ENCODE measurements around the gene PACS2. TPM values are rescaled to one million over a fixed set of nuclear protein-coding genes. Genes with fewer than 3 reads are reported as not detected.
"Not testable (repeated sequence)": the region's sequence is repeated elsewhere in the genome, so short reads cannot be mapped to it uniquely, and the experiment has no call there.

Gene PACS2
- total RNA-seq, 1 experiment from 2014 or later: 43.3 TPM

- Histone ChIP-seq H3K36me3 (ENCODE audit: low read depth) (no peaks in the 10 kb centered on the region), H3F3A (ENCODE audit: insufficient read depth, low read depth) (no peaks in the 10 kb centered on the region; the same call in 1 of the 2 replicates), H3K27me3 (ENCODE audit: insufficient read depth, low read depth) (no peaks in the 10 kb centered on the region), H3K9me3 (ENCODE audit: insufficient read depth, low read depth) (no peaks in the 10 kb centered on the region), H2AFZ (no peak overlapping the region), H3K79me2 (ENCODE audit: low read depth) (peaks cover 25% of the 10 kb centered on the region), H3K4me1 (replicated peaks; ENCODE audit: insufficient read depth) (no peaks in the 10 kb centered on the region), H3K9me2 (ENCODE audit: insufficient read depth) (no peaks in the 10 kb centered on the region), H3K4me2 (no peak overlapping the region), H3K4me3 (no peak overlapping the region), H3K27ac (no peak overlapping the region), H4K20me1 (ENCODE audit: insufficient read depth) (peaks cover 12% of the 10 kb centered on the region)
- no TSS peak for BruUV-seq (replicated peaks)
- intact Hi-C loops (cut with micrococcal nuclease; ENCODE audit: unreplicated experiment): no loop called here
- TF ChIP-seq EZH2 (IDR thresholded peaks at IDR 0.05; ENCODE audit: low read depth) (no peak), CTCF (conservative IDR thresholded peaks at IDR 0.05) (no peak)
- CTCF ChIA-PET: no interaction called here
- no peak for DNase-seq
- POLR2A ChIA-PET (ENCODE audit: unreplicated experiment): no interaction called here
Measured at GRCh38 chr14:105325716-105326567, 11.4 kb downstream of the PACS2 start.

GRCh38 chr14:105326568-105326867 lies 12.0 kb downstream of the PACS2 start:
- no peaks in the 10 kb centered on the region; the same call in 1 of the 2 replicates for H3F3A ChIP-seq (ENCODE audit: insufficient read depth, low read depth)
- H3K36me3 ChIP-seq (ENCODE audit: low read depth): no peaks in the 10 kb centered on the region
- no peaks in the 10 kb centered on the region for H3K9me2 ChIP-seq (ENCODE audit: insufficient read depth)
- H3K79me2 ChIP-seq (ENCODE audit: low read depth): peaks cover 19% of the 10 kb centered on the region
- no peak overlapping the region for H3K27ac ChIP-seq
- intact Hi-C loops (cut with micrococcal nuclease; ENCODE audit: unreplicated experiment): no loop called here
- no peaks in the 10 kb centered on the region for H3K4me1 ChIP-seq (replicated peaks; ENCODE audit: insufficient read depth)
- H2AFZ ChIP-seq: no peak overlapping the region
- H4K20me1 ChIP-seq (ENCODE audit: insufficient read depth): peaks cover 12% of the 10 kb centered on the region
- no TSS peak for BruUV-seq (replicated peaks)
- POLR2A ChIA-PET (ENCODE audit: unreplicated experiment): no interaction called here
- no peak for DNase-seq
- no peak overlapping the region for H3K4me3 ChIP-seq
- TF ChIP-seq EZH2 (IDR thresholded peaks at IDR 0.05; ENCODE audit: low read depth): no peak
- no peak for TF ChIP-seq CTCF (conservative IDR thresholded peaks at IDR 0.05)
- H3K9me3 ChIP-seq (ENCODE audit: insufficient read depth, low read depth): no peaks in the 10 kb centered on the region
- H3K27me3 ChIP-seq (ENCODE audit: insufficient read depth, low read depth): no peaks in the 10 kb centered on the region
- no peak overlapping the region for H3K4me2 ChIP-seq
- CTCF ChIA-PET: no interaction called here

- BruUV-seq (replicated peaks): no TSS peak
- H4K20me1 ChIP-seq (ENCODE audit: insufficient read depth): peaks cover 17% of the 10 kb centered on the region
- POLR2A ChIA-PET (ENCODE audit: unreplicated experiment): interaction anchor here (0.7 kb wide), 1 partner anchor 115 kb away, joined by 3 read pairs; no protein-coding TSS in a partner anchor
- DNase-seq: no peak
- no peak overlapping the region for H2AFZ ChIP-seq
- H3K27ac ChIP-seq: no peak overlapping the region
- no peaks in the 10 kb centered on the region for H3F3A ChIP-seq (ENCODE audit: insufficient read depth, low read depth)
- H3K4me2 ChIP-seq: no peak overlapping the region
- no peaks in the 10 kb centered on the region for H3K9me2 ChIP-seq (ENCODE audit: insufficient read depth)
- H3K79me2 ChIP-seq (ENCODE audit: low read depth): peaks cover 14% of the 10 kb centered on the region
- H3K36me3 ChIP-seq (ENCODE audit: low read depth): no peaks in the 10 kb centered on the region
- intact Hi-C loops (cut with micrococcal nuclease; ENCODE audit: unreplicated experiment): no loop called here
- H3K4me1 ChIP-seq (replicated peaks; ENCODE audit: insufficient read depth): no peaks in the 10 kb centered on the region
- no peak overlapping the region for H3K4me3 ChIP-seq
- H3K9me3 ChIP-seq (ENCODE audit: insufficient read depth, low read depth): no peaks in the 10 kb centered on the region
- CTCF ChIA-PET: no interaction called here
- no peak for TF ChIP-seq EZH2 (IDR thresholded peaks at IDR 0.05; ENCODE audit: low read depth)
- no peak for TF ChIP-seq CTCF (conservative IDR thresholded peaks at IDR 0.05)
- no peaks in the 10 kb centered on the region for H3K27me3 ChIP-seq (ENCODE audit: insufficient read depth, low read depth)
Measured at GRCh38 chr14:105326891-105327694, 12.5 kb downstream of the PACS2 start.

GRCh38 chr14:105327695-105328045 lies 13.1 kb downstream of the PACS2 start:
- BruUV-seq (replicated peaks); H3K4me2 ChIP-seq; H3K27ac ChIP-seq; CTCF ChIA-PET; H3K27me3 ChIP-seq (ENCODE audit: insufficient read depth, low read depth); H3F3A ChIP-seq (ENCODE audit: insufficient read depth, low read depth); DNase-seq; H3K4me1 ChIP-seq (replicated peaks; ENCODE audit: insufficient read depth); H3K9me2 ChIP-seq (ENCODE audit: insufficient read depth); H3K9me3 ChIP-seq (ENCODE audit: insufficient read depth, low read depth); intact Hi-C loops (cut with micrococcal nuclease; ENCODE audit: unreplicated experiment); H3K4me3 ChIP-seq; H2AFZ ChIP-seq; H3K36me3 ChIP-seq (ENCODE audit: low read depth): not testable (repeated sequence)
- peaks cover 14% of the 10 kb centered on the region for H3K79me2 ChIP-seq (ENCODE audit: low read depth)
- POLR2A ChIA-PET (ENCODE audit: unreplicated experiment): interaction anchor here (0.7 kb wide), 1 partner anchor 115 kb away, joined by 3 read pairs; no protein-coding TSS in a partner anchor
- H4K20me1 ChIP-seq (ENCODE audit: insufficient read depth): peaks cover 17% of the 10 kb centered on the region

Data from PC-9 (cell line).